Stomach smooth muscle (tissue), 2 donors: ENCODE measurements around the gene ZNF469.

ENCODE experiments used
- H3K27ac ChIP-seq: one replicate; pipeline ENCODE4 v1.7.0; 2013; ENCODE audit warnings: mild to moderate bottlenecking, low read length, inconsistent platforms
- H3K27me3 ChIP-seq, 2 donors: one replicate each; pipeline ENCODE4 v1.7.0; 2013; ENCODE audit warnings: low read length in 2 of 2; ENCODE audit not compliant: insufficient read depth in 2 of 2, control insufficient read depth in 1 of 2
- H3K36me3 ChIP-seq, 2 donors: one replicate each; pipeline ENCODE4 v1.7.0; 2013; ENCODE audit warnings: low read length in 2 of 2; ENCODE audit not compliant: control insufficient read depth in 2 of 2, insufficient read depth in 2 of 2
- H3K4me1 ChIP-seq: one replicate; pipeline ENCODE4 v1.7.0; 2013; ENCODE audit warnings: low read length; ENCODE audit not compliant: control insufficient read depth, insufficient read depth
- H3K4me3 ChIP-seq, 2 donors: one replicate each; pipeline ENCODE4 v1.7.0; 2013; ENCODE audit warnings: low read length in 2 of 2
- H3K9ac ChIP-seq, 2 donors: one replicate each; pipeline ENCODE4 v1.7.0; 2013; ENCODE audit warnings: low read length in 2 of 2, mild to moderate bottlenecking in 1 of 2
- H3K9me3 ChIP-seq, 2 donors: one replicate each; pipeline ENCODE4 v1.7.0; 2013; ENCODE audit warnings: low read length in 2 of 2; ENCODE audit not compliant: control insufficient read depth in 2 of 2
- donor health status: healthy.
- donor health status: Pancreatic carcinoma.

ZNF469 gene

GRCh38 chr16:88365244-88365865, 17.4 kb upstream of the ZNF469 start:
- Histone ChIP-seq H3K9ac (no peak overlapping the region), H3K27me3 (peaks cover 0 to 4% of the 10 kb centered on the region in 2 donors), H3K4me3 (no peak overlapping the region), H3K4me1 (no peaks in the 10 kb centered on the region), H3K36me3 (no peaks in the 10 kb centered on the region), H3K27ac (no peak overlapping the region), H3K9me3 (peaks cover 6 to 9% of the 10 kb centered on the region in 2 donors)

DNA sequence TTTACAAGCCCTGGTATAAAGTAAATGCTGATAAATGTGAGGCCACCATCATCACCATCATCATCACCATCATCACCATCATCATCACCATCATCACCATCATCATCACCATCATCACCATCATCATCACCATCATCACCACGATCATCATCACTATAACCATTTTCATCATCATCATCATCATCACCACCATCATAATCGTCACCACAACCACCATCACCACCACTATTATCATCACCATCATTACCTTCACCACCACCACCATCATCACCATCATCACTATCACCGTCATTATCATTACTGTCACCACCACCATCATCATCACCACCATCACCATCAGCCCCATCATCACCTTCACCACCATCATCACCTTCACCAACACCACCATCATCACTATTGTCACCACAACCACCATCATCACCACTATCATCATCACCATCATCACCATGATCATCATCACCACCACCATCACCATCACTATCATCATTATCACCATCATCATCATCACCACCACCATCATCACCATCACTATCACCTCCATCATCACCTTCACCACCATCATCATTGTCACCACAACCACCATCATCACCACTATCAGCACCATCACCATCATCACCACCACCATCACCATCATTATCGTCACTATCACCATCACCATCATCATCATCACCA, 16.6 kb upstream of the ZNF469 start:
- H3K4me1 ChIP-seq: no peaks in the 10 kb centered on the region
- no peak overlapping the region for H3K4me3 ChIP-seq
- H3K27ac ChIP-seq: no peak overlapping the region
- H3K27me3 ChIP-seq: peaks cover 0 to 4% of the 10 kb centered on the region in 2 donors
- no peaks in the 10 kb centered on the region for H3K36me3 ChIP-seq
- H3K9ac ChIP-seq: no peak overlapping the region
- H3K9me3 ChIP-seq: peaks cover 4 to 9% of the 10 kb centered on the region in 2 donors

DNA sequence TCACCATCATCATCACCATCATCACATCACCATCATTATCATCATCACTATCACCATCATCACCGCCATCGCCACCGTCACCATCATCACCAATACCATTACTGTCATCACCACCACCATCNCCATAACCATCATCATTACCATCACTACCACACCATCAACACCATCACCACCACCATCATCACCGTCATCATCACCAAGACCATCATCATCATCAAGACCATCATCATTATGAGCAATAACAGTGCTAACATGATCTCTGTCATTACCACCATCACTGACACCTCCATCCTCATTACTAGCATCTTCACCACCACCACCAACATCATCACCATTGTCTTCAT, 16.1 kb upstream of the ZNF469 start:
- Histone ChIP-seq H3K9me3 (peaks cover 4 to 8% of the 10 kb centered on the region in 2 donors), H3K36me3 (no peaks in the 10 kb centered on the region), H3K4me1 (no peaks in the 10 kb centered on the region), H3K4me3 (no peak overlapping the region), H3K27ac (no peak overlapping the region), H3K9ac (no peak overlapping the region), H3K27me3 (peaks cover 0 to 4% of the 10 kb centered on the region in 2 donors)

GRCh38 chr16:88367560-88367959, 15.2 kb upstream of the ZNF469 start:
- H3K36me3 ChIP-seq: no peaks in the 10 kb centered on the region
- H3K27ac ChIP-seq: no peak overlapping the region

DNA sequence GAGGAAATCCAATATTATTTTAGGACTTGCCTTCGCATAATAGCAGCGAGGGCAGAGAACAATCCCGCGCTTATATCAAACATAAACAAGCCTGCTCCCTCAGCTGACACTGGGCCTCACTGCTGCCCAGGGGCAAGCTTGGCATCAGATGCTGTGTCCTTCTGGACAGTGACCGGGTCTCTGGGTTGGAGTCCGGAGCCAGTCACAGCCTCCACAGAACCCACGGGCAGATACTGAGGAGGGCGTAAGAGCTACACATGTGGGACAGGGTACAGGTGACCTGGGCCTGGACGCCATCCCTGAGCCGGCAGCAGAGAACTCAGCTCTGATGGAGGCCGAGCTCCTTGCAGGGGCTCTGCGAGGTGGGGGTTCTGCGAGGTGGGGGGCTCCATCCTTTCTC, 14.7 kb upstream of the ZNF469 start:
- Histone ChIP-seq H3K27me3 (peaks cover under 1 to 4% of the 10 kb centered on the region in 2 donors), H3K9ac (no peak overlapping the region), H3K4me1 (no peaks in the 10 kb centered on the region), H3K4me3 (no peak overlapping the region), H3K27ac (no peak overlapping the region), H3K9me3 (peaks cover 4% of the 10 kb centered on the region in 2 donors), H3K36me3 (no peaks in the 10 kb centered on the region)

More at GRCh38 chr16:88367560-88367959, 15.2 kb upstream of the ZNF469 start:
- H3K4me1 ChIP-seq: no peaks in the 10 kb centered on the region
- H3K9ac ChIP-seq: no peak overlapping the region
- peaks cover 4 to 6% of the 10 kb centered on the region in 2 donors for H3K9me3 ChIP-seq
- peaks cover 0 to 4% of the 10 kb centered on the region in 2 donors for H3K27me3 ChIP-seq
- H3K4me3 ChIP-seq: no peak overlapping the region

GRCh38 chr16:88368994-88369393, 13.8 kb upstream of the ZNF469 start:
- Histone ChIP-seq H3K9ac (no peak overlapping the region), H3K27ac (no peak overlapping the region), H3K36me3 (no peaks in the 10 kb centered on the region), H3K9me3 (peaks cover 0 to 4% of the 10 kb centered on the region in 2 donors), H3K4me1 (no peaks in the 10 kb centered on the region), H3K4me3 (no peak overlapping the region), H3K27me3 (peaks cover 2 to 4% of the 10 kb centered on the region in 2 donors)

DNA sequence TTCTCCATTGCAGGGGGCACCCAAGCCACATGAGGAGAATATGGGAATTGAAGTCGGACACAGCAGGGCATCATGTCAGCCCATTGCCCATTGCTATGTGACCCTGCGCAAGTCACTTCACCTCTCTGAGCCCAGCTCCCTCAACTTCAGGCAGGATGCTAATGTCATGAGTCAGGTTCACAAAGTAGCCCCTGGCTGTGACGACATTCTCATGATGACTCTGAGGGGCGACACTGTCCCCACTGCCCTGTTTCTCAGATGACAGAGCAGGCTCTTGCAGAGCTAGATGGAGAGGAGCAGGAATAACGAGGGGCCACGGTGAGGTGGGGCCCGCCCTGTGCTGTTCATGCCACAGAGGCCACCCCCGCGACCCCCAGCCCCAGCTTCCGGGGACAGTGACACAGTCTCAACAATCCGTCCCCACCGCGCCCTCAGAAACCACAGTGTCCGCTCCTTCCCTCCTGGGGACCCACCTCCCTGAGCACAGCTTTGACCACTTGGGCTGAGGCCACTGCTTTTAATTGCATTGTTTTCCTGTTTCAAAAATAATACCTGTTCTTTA, 13.2 kb upstream of the ZNF469 start:
- H3K27ac ChIP-seq: no peak overlapping the region
- H3K4me1 ChIP-seq: no peaks in the 10 kb centered on the region

GRCh38 chr16:88370365-88370764, 12.4 kb upstream of the ZNF469 start:
- Histone ChIP-seq H3K4me1 (no peaks in the 10 kb centered on the region), H3K9ac (no peak overlapping the region), H3K4me3 (no peak overlapping the region), H3K27me3 (peaks cover 2 to 9% of the 10 kb centered on the region in 2 donors), H3K36me3 (no peaks in the 10 kb centered on the region), H3K9me3 (peaks cover 0 to 4% of the 10 kb centered on the region in 2 donors), H3K27ac (no peak overlapping the region)

More for the DNA sequence above, 13.2 kb upstream of the ZNF469 start:
- Histone ChIP-seq H3K27me3 (peaks cover 2 to 9% of the 10 kb centered on the region in 2 donors), H3K4me3 (no peak overlapping the region), H3K36me3 (no peaks in the 10 kb centered on the region), H3K9ac (no peak overlapping the region), H3K9me3 (peaks cover 0 to 4% of the 10 kb centered on the region in 2 donors)

- Histone ChIP-seq H3K4me1 (no peaks in the 10 kb centered on the region), H3K9me3 (no peaks in the 10 kb centered on the region), H3K36me3 (no peaks in the 10 kb centered on the region), H3K9ac (no peak overlapping the region), H3K27ac (no peak overlapping the region), H3K4me3 (no peak overlapping the region), H3K27me3 (peaks cover 3 to 9% of the 10 kb centered on the region in 2 donors)
Measured at GRCh38 chr16:88372522-88372921, 10.2 kb upstream of the ZNF469 start.

DNA sequence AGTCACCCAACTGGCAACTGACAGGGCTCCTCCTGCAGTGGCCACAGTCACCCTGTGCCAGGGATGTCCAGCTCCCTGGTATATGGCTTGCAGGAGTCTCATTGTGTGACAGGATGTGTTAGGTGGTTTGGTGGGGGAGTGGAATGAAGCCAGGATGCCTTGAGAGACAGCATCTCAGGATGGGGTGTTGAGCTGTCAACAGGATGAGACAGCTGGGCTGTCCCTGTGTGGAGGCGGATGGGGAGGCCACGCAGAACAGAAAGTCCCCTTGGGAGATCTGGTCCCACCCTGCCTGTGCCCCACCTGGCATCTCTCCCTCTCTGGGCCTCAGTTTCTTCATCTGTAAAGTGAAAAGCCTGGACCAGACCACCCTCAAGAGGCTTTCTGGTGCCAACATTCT, 9.5 kb upstream of the ZNF469 start:
- no peaks in the 10 kb centered on the region for H3K4me1 ChIP-seq
- no peak overlapping the region for H3K9ac ChIP-seq
- peaks cover 3 to 7% of the 10 kb centered on the region in 2 donors for H3K27me3 ChIP-seq
- H3K9me3 ChIP-seq: no peaks in the 10 kb centered on the region
- no peaks in the 10 kb centered on the region for H3K36me3 ChIP-seq
- no peak overlapping the region for H3K27ac ChIP-seq
- no peak overlapping the region for H3K4me3 ChIP-seq
